ENCODE results near the gene LRRC56.

Gene LRRC56

DNA sequence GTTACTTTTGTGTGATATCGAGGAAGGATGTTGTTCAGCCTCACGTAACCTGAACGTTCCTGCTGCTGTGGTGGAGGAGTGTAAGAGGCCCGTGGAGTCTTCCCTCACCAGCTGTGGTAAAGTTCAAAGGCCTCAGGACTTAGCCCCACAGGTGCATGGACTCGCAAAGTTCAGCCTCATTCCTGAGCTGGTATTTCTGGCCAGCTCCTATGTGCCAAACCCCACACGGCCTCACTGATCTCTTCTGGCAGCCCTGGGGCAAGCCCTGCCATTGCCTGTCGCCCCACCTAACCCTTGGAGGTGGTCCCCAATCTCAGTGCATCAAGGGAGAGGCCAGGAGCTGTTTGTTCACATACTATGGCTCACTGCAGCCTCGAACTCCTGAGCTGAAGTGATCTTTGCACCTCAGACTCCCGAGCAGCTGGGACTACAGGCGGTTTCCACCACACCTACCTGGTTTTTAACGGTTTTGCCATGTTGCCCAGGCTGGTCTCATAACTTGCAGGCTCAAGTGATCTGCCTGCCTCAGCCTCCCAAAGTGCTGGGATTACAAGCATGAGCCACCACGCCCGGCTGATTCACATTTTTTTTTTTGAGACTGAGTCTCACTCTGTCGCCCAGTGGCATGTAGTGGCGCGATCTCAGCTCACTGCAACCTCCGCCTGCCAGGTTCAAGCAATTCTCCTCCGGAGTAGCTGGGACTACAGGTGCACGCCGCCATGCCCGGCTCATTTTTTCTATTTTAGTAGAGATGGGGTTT, 41.1 kb downstream of the LRRC56 start:
- Histone ChIP-seq H3K36me3 (peaks cover 18% of the 10 kb centered on the region), H3K4me1 (ENCODE audit: control insufficient read depth in 1 of 2, insufficient read depth in 1 of 2, low read depth in 1 of 2, low read length in 1 of 2) (peaks cover 25 to 31% of the 10 kb centered on the region in 2 experiments), H3K4me3 (ENCODE audit: low read depth in 1 of 2, low read length in 1 of 2) (no peak overlapping the region), H3K27ac (no peak overlapping the region), H3K27me3 (peaks cover 22% of the 10 kb centered on the region), H3K9me3 (no peaks in the 10 kb centered on the region)
- TF ChIP-seq, protein P1, sequence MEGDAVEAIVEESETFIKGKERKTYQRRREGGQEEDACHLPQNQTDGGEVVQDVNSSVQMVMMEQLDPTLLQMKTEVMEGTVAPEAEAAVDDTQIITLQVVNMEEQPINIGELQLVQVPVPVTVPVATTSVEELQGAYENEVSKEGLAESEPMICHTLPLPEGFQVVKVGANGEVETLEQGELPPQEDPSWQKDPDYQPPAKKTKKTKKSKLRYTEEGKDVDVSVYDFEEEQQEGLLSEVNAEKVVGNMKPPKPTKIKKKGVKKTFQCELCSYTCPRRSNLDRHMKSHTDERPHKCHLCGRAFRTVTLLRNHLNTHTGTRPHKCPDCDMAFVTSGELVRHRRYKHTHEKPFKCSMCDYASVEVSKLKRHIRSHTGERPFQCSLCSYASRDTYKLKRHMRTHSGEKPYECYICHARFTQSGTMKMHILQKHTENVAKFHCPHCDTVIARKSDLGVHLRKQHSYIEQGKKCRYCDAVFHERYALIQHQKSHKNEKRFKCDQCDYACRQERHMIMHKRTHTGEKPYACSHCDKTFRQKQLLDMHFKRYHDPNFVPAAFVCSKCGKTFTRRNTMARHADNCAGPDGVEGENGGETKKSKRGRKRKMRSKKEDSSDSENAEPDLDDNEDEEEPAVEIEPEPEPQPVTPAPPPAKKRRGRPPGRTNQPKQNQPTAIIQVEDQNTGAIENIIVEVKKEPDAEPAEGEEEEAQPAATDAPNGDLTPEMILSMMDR (IDR thresholded peaks at IDR 0.05): no peak

- Histone ChIP-seq H3K9me3 (no peaks in the 10 kb centered on the region), H3K27ac (no peak overlapping the region), H3K4me1 (ENCODE audit: control insufficient read depth in 1 of 2, insufficient read depth in 1 of 2, low read depth in 1 of 2, low read length in 1 of 2) (peaks cover 22 to 26% of the 10 kb centered on the region in 2 experiments), H3K4me3 (ENCODE audit: low read depth in 1 of 2, low read length in 1 of 2) (no peak overlapping the region), H3K36me3 (peaks cover 28% of the 10 kb centered on the region), H3K27me3 (peaks cover 7% of the 10 kb centered on the region)
- TF ChIP-seq, protein P1 (IDR thresholded peaks at IDR 0.05): no peak
Observed at GRCh38 chr11:579830-580601, 42.7 kb downstream of the LRRC56 start.

DNA sequence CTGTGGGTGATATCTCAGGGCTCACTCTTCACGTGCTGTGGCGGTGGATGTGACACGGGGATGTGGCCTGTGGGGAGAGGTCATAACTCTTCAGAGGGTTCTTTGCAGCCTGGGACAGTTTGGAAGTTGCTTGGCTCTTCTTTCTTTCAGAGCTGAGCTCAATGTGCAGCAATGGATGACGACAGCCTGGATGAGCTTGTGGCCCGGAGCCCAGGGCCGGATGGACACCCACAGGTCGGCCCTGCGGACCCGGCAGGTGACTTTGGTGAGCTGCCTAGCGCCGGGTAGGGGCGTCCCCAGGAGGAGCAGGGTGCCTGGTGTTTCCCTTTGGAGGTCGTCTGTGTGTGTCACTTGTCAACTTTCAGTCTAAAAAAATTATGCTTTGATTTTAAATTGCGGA, 44.0 kb downstream of the LRRC56 start:
- no peak overlapping the region for H3K4me3 ChIP-seq (ENCODE audit: low read depth in 1 of 2, low read length in 1 of 2)
- peaks cover 34% of the 10 kb centered on the region for H3K36me3 ChIP-seq
- TF ChIP-seq, protein P1 (IDR thresholded peaks at IDR 0.05): no peak
- H3K4me1 ChIP-seq (ENCODE audit: control insufficient read depth in 1 of 2, insufficient read depth in 1 of 2, low read depth in 1 of 2, low read length in 1 of 2): peaks cover 16 to 20% of the 10 kb centered on the region in 2 experiments
- H3K9me3 ChIP-seq: no peaks in the 10 kb centered on the region
- H3K27me3 ChIP-seq: no peaks in the 10 kb centered on the region
- no peak overlapping the region for H3K27ac ChIP-seq

- Histone ChIP-seq H3K36me3 (peaks cover 38% of the 10 kb centered on the region), H3K27ac (no peak overlapping the region), H3K4me1 (ENCODE audit: control insufficient read depth in 1 of 2, insufficient read depth in 1 of 2, low read depth in 1 of 2, low read length in 1 of 2) (peaks cover 16 to 19% of the 10 kb centered on the region in 2 experiments), H3K27me3 (no peaks in the 10 kb centered on the region), H3K9me3 (no peaks in the 10 kb centered on the region), H3K4me3 (ENCODE audit: low read depth in 1 of 2, low read length in 1 of 2) (no peak overlapping the region)
- TF ChIP-seq, protein P1 (IDR thresholded peaks at IDR 0.05): no peak
Observed at GRCh38 chr11:581752-582151, 44.4 kb downstream of the LRRC56 start.

- no peak overlapping the region for H3K27ac ChIP-seq
- H3K4me3 ChIP-seq (ENCODE audit: low read depth in 1 of 2, low read length in 1 of 2): no peak overlapping the region
- no peaks in the 10 kb centered on the region for H3K4me1 ChIP-seq (ENCODE audit: control insufficient read depth in 1 of 2, insufficient read depth in 1 of 2, low read depth in 1 of 2, low read length in 1 of 2)
- H3K36me3 ChIP-seq: peaks cover 63% of the 10 kb centered on the region
- no peaks in the 10 kb centered on the region for H3K27me3 ChIP-seq
- TF ChIP-seq, protein P1 (IDR thresholded peaks at IDR 0.05): no peak
- H3K9me3 ChIP-seq: no peaks in the 10 kb centered on the region
Observed at GRCh38 chr11:584287-584686, 47.0 kb downstream of the LRRC56 start.
